OCI-LY3 (cell line): ENCODE results near the gene CAMK1D.

Experiments
- H2AFZ ChIP-seq: fragments of 200-600, 300-600 bp; shearing (Covaris generic); 2 replicates; pipeline ENCODE4 v1.6.0; 2014; ENCODE audit warnings: antibody characterized with exemption, low read depth, low read length
- H3K27ac ChIP-seq: fragments of 200-600, 300-600 bp; sonication (generic); 2 replicates; pipeline ENCODE4 v1.5.1; 2014; ENCODE audit warnings: mild to moderate bottlenecking, low read length, moderate library complexity, mixed read lengths
- H3K27me3 ChIP-seq: fragments of 200-600, 300-600 bp; sonication (generic); 2 replicates; pipeline ENCODE4 v1.6.1; 2014; ENCODE audit warnings: low read depth, low read length, mixed read lengths
- H3K36me3 ChIP-seq: fragments of 200-600, 300-600 bp; sonication (generic); replicated peaks from 2 replicates; pipeline ENCODE3; 2014; ENCODE audit warnings: low read depth, low read length, mixed read lengths
- H3K4me1 ChIP-seq: fragments of 300-600, 200-600 bp; sonication (generic); 2 replicates; pipeline ENCODE4 v1.6.1; 2014; ENCODE audit warnings: low read length, mixed read lengths
- H3K4me2 ChIP-seq: fragments of 200-600, 300-600 bp; sonication (generic); 2 replicates; pipeline ENCODE4 v1.6.1; 2014; ENCODE audit warnings: low read length, mixed read lengths
- H3K4me3 ChIP-seq: fragments of 300-600, 200-600 bp; sonication (generic); 2 replicates; pipeline ENCODE4 v1.5.1; 2014; ENCODE audit warnings: antibody characterized with exemption, mild to moderate bottlenecking, low read length, moderate library complexity
- H3K79me2 ChIP-seq: fragments of 300-600, 200-600 bp; shearing (Covaris generic); 2 replicates; pipeline ENCODE4 v1.6.1; 2014; ENCODE audit warnings: mild to moderate bottlenecking, low read length, mixed read lengths
- H3K9ac ChIP-seq: fragments of 300-600, 200-600 bp; shearing (Covaris generic); 2 replicates; pipeline ENCODE4 v1.6.0; 2014; ENCODE audit warnings: mild to moderate bottlenecking, low read length, moderate library complexity
- H3K9me3 ChIP-seq: fragments of 200-600, 300-600 bp; shearing (Covaris generic); 2 replicates; pipeline ENCODE4 v1.6.1; 2014; ENCODE audit warnings: low read length, mixed read lengths; ENCODE audit not compliant: insufficient read depth
- H4K20me1 ChIP-seq: fragments of 200-600, 300-600 bp; sonication (generic); 2 replicates; pipeline ENCODE4 v1.6.1; 2016; ENCODE audit warnings: low read length, mixed read lengths; ENCODE audit not compliant: insufficient read depth
- CTCF ChIP-seq: fragments of 200-600, 300-600 bp; sonication (generic); IDR thresholded peaks from 2 replicates; pipeline ENCODE4 v1.5.1; 2014; ENCODE audit warnings: antibody characterized with exemption, low read length, low read depth
- EZH2phosphoT487 ChIP-seq: fragments of 200-600 bp; shearing (Covaris generic); IDR thresholded peaks from 2 replicates; pipeline ENCODE4 v1.6.1; 2018; ENCODE audit warnings: antibody characterized with exemption, mixed run types, low read depth

CAMK1D gene

GRCh38 chr10:12476656-12477055 is 127.3 kb downstream of the CAMK1D start:
- Histone ChIP-seq H3K4me2 (no peak overlapping the region), H3K27ac (no peak overlapping the region), H3K9me3 (no peaks in the 10 kb centered on the region), H3K27me3 (no peaks in the 10 kb centered on the region), H4K20me1 (peaks cover 47% of the 10 kb centered on the region), H3K36me3 (peaks cover 3% of the 10 kb centered on the region), H3K4me1 (peaks cover 11% of the 10 kb centered on the region), H3K9ac (no peak overlapping the region), H3K79me2 (peaks cover 35% of the 10 kb centered on the region), H2AFZ (no peak overlapping the region), H3K4me3 (no peak overlapping the region)
- TF ChIP-seq EZH2phosphoT487: no peak
- TF ChIP-seq CTCF: no peak

- no peak for TF ChIP-seq EZH2phosphoT487
- no peak for TF ChIP-seq CTCF
- Histone ChIP-seq H3K4me1 (peaks cover 19% of the 10 kb centered on the region), H3K27me3 (no peaks in the 10 kb centered on the region), H3K79me2 (peaks cover 23% of the 10 kb centered on the region), H4K20me1 (peaks cover 44% of the 10 kb centered on the region), H3K9me3 (no peaks in the 10 kb centered on the region), H3K4me3 (no peak overlapping the region), H3K27ac (no peak overlapping the region), H3K9ac (no peak overlapping the region), H2AFZ (no peak overlapping the region), H3K4me2 (no peak overlapping the region), H3K36me3 (peaks cover 5% of the 10 kb centered on the region)
These were observed 130.1 kb downstream of the CAMK1D start for GRCh38 chr10:12479437-12479844.

GRCh38 chr10:12479924-12480323 is 130.6 kb downstream of the CAMK1D start:
- TF ChIP-seq EZH2phosphoT487 (no peak), CTCF (no peak)
- peaks cover 23% of the 10 kb centered on the region for H3K4me1 ChIP-seq
- peaks cover 18% of the 10 kb centered on the region; the same call in 1 of the 2 replicates for H3K79me2 ChIP-seq
- H4K20me1 ChIP-seq: peaks cover 43% of the 10 kb centered on the region
- H2AFZ ChIP-seq: no peak overlapping the region
- no peaks in the 10 kb centered on the region for H3K27me3 ChIP-seq
- H3K4me3 ChIP-seq: no peak overlapping the region
- no peak overlapping the region for H3K4me2 ChIP-seq
- no peak overlapping the region for H3K27ac ChIP-seq
- peaks cover 3% of the 10 kb centered on the region for H3K36me3 ChIP-seq
- H3K9me3 ChIP-seq: no peaks in the 10 kb centered on the region
- H3K9ac ChIP-seq: no peak overlapping the region

- H3K27ac ChIP-seq: no peak overlapping the region
- TF ChIP-seq CTCF: no peak
- no peak for TF ChIP-seq EZH2phosphoT487
- H2AFZ ChIP-seq: no peak overlapping the region
- H3K27me3 ChIP-seq: no peaks in the 10 kb centered on the region
- H3K9me3 ChIP-seq: no peaks in the 10 kb centered on the region
- peaks cover 29% of the 10 kb centered on the region for H3K4me1 ChIP-seq
- H4K20me1 ChIP-seq: peaks cover 43% of the 10 kb centered on the region
- H3K9ac ChIP-seq: no peak overlapping the region
- H3K4me2 ChIP-seq: no peak overlapping the region
- peaks cover 17% of the 10 kb centered on the region for H3K79me2 ChIP-seq
- H3K4me3 ChIP-seq: no peak overlapping the region
- peaks cover 3% of the 10 kb centered on the region for H3K36me3 ChIP-seq
These were observed 131.1 kb downstream of the CAMK1D start for GRCh38 chr10:12480440-12480839.
